Neural progenitor cell (in vitro differentiated cells): Measurements from ENCODE around the gene XPR1. TPM values are rescaled to one million over a fixed set of nuclear protein-coding genes. Genes with fewer than 3 reads are reported as not detected.

Experiments used
- DNase-seq: peaks from one replicate; pipeline ENCODE4 v3.0.0-alpha.2; 2016; ENCODE audit warnings: low spot score
- H2AFZ ChIP-seq: fragments of 200-600 bp; sonication (generic); replicated peaks from 2 replicates; pipeline ENCODE4 v1.6.1; 2016; ENCODE audit warnings: antibody characterized with exemption
- H3F3A ChIP-seq: fragments of 200-600 bp; sonication (generic); 2 replicates; pipeline ENCODE4 v1.6.1; 2016; ENCODE audit warnings: antibody characterized with exemption, low read depth
- H3K27ac ChIP-seq: fragments of 200-600 bp; sonication (generic); 2 replicates; pipeline ENCODE4 v1.5.1; 2016; ENCODE audit warnings: mild to moderate bottlenecking
- H3K27me3 ChIP-seq: fragments of 200-600 bp; sonication (generic); 2 replicates; pipeline ENCODE4 v1.6.1; 2016; ENCODE audit warnings: mild to moderate bottlenecking, moderate library complexity
- H3K36me3 ChIP-seq: fragments of 200-600 bp; sonication (generic); 2 replicates; pipeline ENCODE4 v1.5.1; 2016
- H3K4me1 ChIP-seq: fragments of 200-600 bp; sonication (generic); 2 replicates; pipeline ENCODE4 v1.6.1; 2016; ENCODE audit warnings: mixed run types
- H3K4me2 ChIP-seq: fragments of 200-600 bp; sonication (generic); 2 replicates; pipeline ENCODE4 v1.6.1; 2016
- H3K4me3 ChIP-seq: fragments of 200-600 bp; sonication (generic); 2 replicates; pipeline ENCODE4 v1.5.1; 2016
- H3K79me2 ChIP-seq: fragments of 200-600 bp; sonication (generic); 2 replicates; pipeline ENCODE4 v1.6.1; 2016; ENCODE audit warnings: low read depth
- H3K9ac ChIP-seq: fragments of 200-600 bp; sonication (generic); 2 replicates; pipeline ENCODE4 v1.6.1; 2016
- H3K9me3 ChIP-seq: fragments of 200-600 bp; sonication (generic); 2 replicates; pipeline ENCODE4 v1.5.1; 2016; ENCODE audit warnings: low read depth
- H4K20me1 ChIP-seq: fragments of 200-600 bp; sonication (generic); 2 replicates; pipeline ENCODE4 v1.6.1; 2016; ENCODE audit warnings: low read depth
- H3K27ac Mint-ChIP-seq: 3 replicates; pipeline ENCODE4 v1.8.0; 2021; ENCODE audit warnings: mixed read lengths
- H3K27me3 Mint-ChIP-seq: 2 replicates; pipeline ENCODE4 v1.8.0; 2022; ENCODE audit warnings: low read depth, mild to moderate bottlenecking, inconsistent platforms, moderate library complexity, mixed read lengths; ENCODE audit not compliant: insufficient read depth
- H3K36me3 Mint-ChIP-seq: 3 replicates; pipeline ENCODE4 v1.8.0; 2021; ENCODE audit warnings: mixed read lengths
- H3K4me1 Mint-ChIP-seq: 3 replicates; pipeline ENCODE4 v1.8.0; 2021; ENCODE audit warnings: mixed read lengths
- H3K4me3 Mint-ChIP-seq: 3 replicates; pipeline ENCODE4 v1.8.0; 2021; ENCODE audit warnings: mild to moderate bottlenecking, moderate library complexity, mixed read lengths
- H3K9me3 Mint-ChIP-seq: 3 replicates; pipeline ENCODE4 v1.8.0; 2020; ENCODE audit warnings: mixed read lengths
- CTCF ChIP-seq: fragments of 200-600 bp; sonication (generic); IDR thresholded peaks from 2 replicates; pipeline ENCODE4 v1.5.1; 2017; ENCODE audit warnings: antibody characterized with exemption, mild to moderate bottlenecking
- EZH2 ChIP-seq: fragments of 200-600 bp; sonication (generic); IDR thresholded peaks from 2 replicates; pipeline ENCODE4 v1.6.1; 2017; ENCODE audit warnings: antibody characterized with exemption, mild to moderate bottlenecking, moderate library complexity
- EZH2phosphoT487 ChIP-seq: fragments of 200-600 bp; sonication (generic); IDR thresholded peaks from 2 replicates; pipeline ENCODE4 v1.6.1; 2017; ENCODE audit warnings: antibody characterized with exemption
- total RNA-seq: library from RNA; depleted of rRNA; stranded (reverse); fragments of >200 nt; gene quantifications from 2 replicates; pipeline ENCODE4 v1.2.3, GENCODE V29; 2015; ENCODE audit warnings: low replicate concordance

The XPR1 gene
- total RNA-seq, 1 donor from 2014 or later: 75.0 TPM

- no peak for TF ChIP-seq EZH2
- no peak overlapping the region for H3K9ac ChIP-seq
- H3K36me3 Mint-ChIP-seq: peaks cover 28% of the 10 kb centered on the region
- no peak overlapping the region for H3K4me3 ChIP-seq
- H2AFZ ChIP-seq: no peak overlapping the region
- H3K4me3 Mint-ChIP-seq: no peak overlapping the region
- H3K4me1 Mint-ChIP-seq: peaks cover 23% of the 10 kb centered on the region
- no peaks in the 10 kb centered on the region for H4K20me1 ChIP-seq
- H3K4me2 ChIP-seq: peak overlapping the region; percentile 10
- peaks cover 31% of the 10 kb centered on the region for H3K4me1 ChIP-seq
- peak; percentile 4 for DNase-seq
- no peaks in the 10 kb centered on the region for H3K36me3 ChIP-seq
- H3K27ac Mint-ChIP-seq: peak overlapping the region; percentile 22
- H3K9me3 ChIP-seq: no peaks in the 10 kb centered on the region
- peaks cover 28% of the 10 kb centered on the region for H3K9me3 Mint-ChIP-seq
- no peaks in the 10 kb centered on the region for H3F3A ChIP-seq
- H3K27ac ChIP-seq: no peak overlapping the region
- H3K27me3 ChIP-seq: no peaks in the 10 kb centered on the region
- peaks cover 32% of the 10 kb centered on the region for H3K79me2 ChIP-seq
- peaks cover 2% of the 10 kb centered on the region for H3K27me3 Mint-ChIP-seq
Observed at GRCh38 chr1:180691322-180691913, 59.6 kb downstream of the XPR1 start.

DNA sequence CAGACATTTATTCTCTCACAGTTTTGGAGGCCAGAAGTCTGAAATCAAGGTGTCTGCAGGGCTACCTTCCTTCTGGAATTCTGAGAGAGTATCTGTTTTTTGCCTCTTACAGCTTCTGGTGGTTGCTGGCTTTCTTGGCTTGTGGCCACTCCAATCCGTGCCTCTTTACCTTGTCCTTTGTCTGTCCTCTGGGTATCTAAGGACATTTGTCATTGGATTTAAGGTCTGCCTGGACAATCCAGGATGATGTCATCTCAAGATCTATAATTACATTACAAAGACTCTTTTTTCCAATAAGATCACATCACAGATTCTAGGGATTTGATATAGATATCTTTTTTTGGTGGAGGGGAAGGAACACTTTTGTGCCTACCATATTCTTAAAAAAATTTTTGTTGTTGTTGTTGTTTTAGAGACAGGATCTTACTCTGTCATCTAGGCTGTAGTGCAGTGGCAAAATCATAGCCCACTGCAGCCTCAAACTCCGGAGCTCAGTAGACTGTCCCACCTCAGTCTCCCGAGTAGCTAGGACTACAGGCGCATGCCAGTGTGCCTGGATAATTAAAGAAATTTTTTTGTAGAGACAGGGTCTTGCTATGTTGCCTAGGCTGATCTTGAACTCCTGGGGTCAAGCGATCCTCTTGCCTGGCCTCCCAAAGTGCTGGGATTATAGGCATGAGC lies 61.9 kb downstream of the XPR1 start:
- no peak overlapping the region for H3K4me3 ChIP-seq
- H3K9ac ChIP-seq: no peak overlapping the region
- H3F3A ChIP-seq: no peaks in the 10 kb centered on the region
- no peak for DNase-seq
- peaks cover 55% of the 10 kb centered on the region for H3K79me2 ChIP-seq
- TF ChIP-seq CTCF (no peak), EZH2 (no peak), EZH2phosphoT487 (no peak)
- Mint-ChIP-seq H3K27ac (no peak overlapping the region), H3K4me3 (no peak overlapping the region), H3K4me1 (peaks cover 23% of the 10 kb centered on the region), H3K9me3 (peaks cover 47% of the 10 kb centered on the region), H3K36me3 (peaks cover 38% of the 10 kb centered on the region), H3K27me3 (peaks cover 2% of the 10 kb centered on the region)
- no peaks in the 10 kb centered on the region for H3K36me3 ChIP-seq
- H3K4me2 ChIP-seq: no peak overlapping the region
- H3K27ac ChIP-seq: no peak overlapping the region
- no peaks in the 10 kb centered on the region for H4K20me1 ChIP-seq
- H3K4me1 ChIP-seq: peaks cover 31% of the 10 kb centered on the region
- H3K9me3 ChIP-seq: peaks cover 16% of the 10 kb centered on the region
- no peaks in the 10 kb centered on the region for H3K27me3 ChIP-seq
- no peak overlapping the region for H2AFZ ChIP-seq

GRCh38 chr1:180695282-180695681 lies 63.5 kb downstream of the XPR1 start:
- Mint-ChIP-seq H3K27me3 (peaks cover 2% of the 10 kb centered on the region), H3K4me1 (peaks cover 22% of the 10 kb centered on the region), H3K4me3 (no peak overlapping the region), H3K36me3 (peaks cover 40% of the 10 kb centered on the region), H3K9me3 (peaks cover 50% of the 10 kb centered on the region), H3K27ac (no peak overlapping the region)
- Histone ChIP-seq H3K36me3 (no peaks in the 10 kb centered on the region), H3K9me3 (peaks cover 18% of the 10 kb centered on the region), H4K20me1 (no peaks in the 10 kb centered on the region), H3K4me2 (no peak overlapping the region), H3K4me3 (no peak overlapping the region), H3K4me1 (peaks cover 28% of the 10 kb centered on the region), H3K9ac (no peak overlapping the region), H3K79me2 (peaks cover 58% of the 10 kb centered on the region), H3F3A (no peaks in the 10 kb centered on the region), H3K27me3 (no peaks in the 10 kb centered on the region), H2AFZ (no peak overlapping the region), H3K27ac (no peak overlapping the region)
- TF ChIP-seq EZH2 (no peak), EZH2phosphoT487 (no peak), CTCF (no peak)
- DNase-seq: no peak

- H3K9me3 Mint-ChIP-seq: peaks cover 50% of the 10 kb centered on the region
- no peak overlapping the region for H3K4me3 ChIP-seq
- no peak overlapping the region for H2AFZ ChIP-seq
- no peak overlapping the region for H3K27ac Mint-ChIP-seq
- peaks cover 2% of the 10 kb centered on the region for H3K27me3 Mint-ChIP-seq
- H3K4me1 Mint-ChIP-seq: peaks cover 12% of the 10 kb centered on the region
- H3K27me3 ChIP-seq: no peaks in the 10 kb centered on the region
- no peaks in the 10 kb centered on the region for H4K20me1 ChIP-seq
- TF ChIP-seq CTCF (no peak), EZH2 (no peak), EZH2phosphoT487 (no peak)
- no peaks in the 10 kb centered on the region for H3F3A ChIP-seq
- H3K4me3 Mint-ChIP-seq: no peak overlapping the region
- H3K27ac ChIP-seq: no peak overlapping the region
- no peak overlapping the region for H3K9ac ChIP-seq
- H3K4me1 ChIP-seq: peaks cover 20% of the 10 kb centered on the region
- DNase-seq: no peak
- H3K9me3 ChIP-seq: peaks cover 18% of the 10 kb centered on the region
- no peak overlapping the region for H3K4me2 ChIP-seq
- peaks cover 58% of the 10 kb centered on the region for H3K79me2 ChIP-seq
- peaks cover 40% of the 10 kb centered on the region for H3K36me3 Mint-ChIP-seq
- H3K36me3 ChIP-seq: no peaks in the 10 kb centered on the region
Observed at GRCh38 chr1:180696361-180696760, 64.5 kb downstream of the XPR1 start.
